GM10266 (cell line): ENCODE data around the gene SHISA6.

Experiments
- DNase-seq: peaks from one replicate; pipeline ENCODE4 v3.0.0; 2012; ENCODE audit errors: extremely low spot score
- CTCF ChIP-seq: IDR thresholded peaks from 2 replicates; pipeline ENCODE4 v1.5.1; 2012; ENCODE audit warnings: mild to moderate bottlenecking, low read depth; ENCODE audit not compliant: control insufficient read depth, insufficient read depth; ENCODE audit errors: missing control alignments

SHISA6 gene

GRCh38 chr17:11369575-11369974 is 128.6 kb downstream of the SHISA6 start:
- DNase-seq: no peak
- TF ChIP-seq CTCF: no peak

GRCh38 chr17:11372692-11373091 is 131.7 kb downstream of the SHISA6 start:
- no peak for TF ChIP-seq CTCF
- no peak for DNase-seq

- no peak for TF ChIP-seq CTCF
- no peak for DNase-seq
Measured at GRCh38 chr17:11378506-11378905, 137.5 kb downstream of the SHISA6 start.

- no peak for TF ChIP-seq CTCF
- no peak for DNase-seq
Measured at GRCh38 chr17:11380761-11381160, 139.7 kb downstream of the SHISA6 start.

- TF ChIP-seq CTCF: no peak
Measured at GRCh38 chr17:11383157-11383556, 142.1 kb downstream of the SHISA6 start.

GRCh38 chr17:11384131-11384530 is 143.1 kb downstream of the SHISA6 start:
- DNase-seq: no peak
- TF ChIP-seq CTCF: no peak

More at GRCh38 chr17:11383157-11383556, 142.1 kb downstream of the SHISA6 start:
- no peak for DNase-seq

GRCh38 chr17:11387610-11388009 is 146.6 kb downstream of the SHISA6 start:
- TF ChIP-seq CTCF: no peak
- no peak for DNase-seq
